Gastrocnemius medialis (tissue), 4 donors: Measurements from ENCODE around the gene FLNB.

Source experiments
- CTCF ChIP-seq, 5 experiments: fragments of 450-650 bp in 3 of 5; fragments of 200-600 bp in 2 of 5; sonication (generic) in 2 of 5; IDR thresholded peaks in 4 of 5; conservative IDR thresholded peaks in 1 of 5; 1 replicate in 4 of 5; 2 replicates in 1 of 5; pipeline ENCODE4 v1.5.1; 2016 to 2019; ENCODE audit warnings: antibody characterized with exemption in 5 of 5, mild to moderate bottlenecking in 3 of 5, moderate library complexity in 3 of 5
- POLR2A ChIP-seq, 2 donors: fragments of 450-650 bp; IDR thresholded peaks; one replicate each; pipeline ENCODE4 v1.6.1; 2017; ENCODE audit warnings: antibody characterized with exemption in 2 of 2, mild to moderate bottlenecking in 2 of 2, moderate library complexity in 2 of 2

DNA sequence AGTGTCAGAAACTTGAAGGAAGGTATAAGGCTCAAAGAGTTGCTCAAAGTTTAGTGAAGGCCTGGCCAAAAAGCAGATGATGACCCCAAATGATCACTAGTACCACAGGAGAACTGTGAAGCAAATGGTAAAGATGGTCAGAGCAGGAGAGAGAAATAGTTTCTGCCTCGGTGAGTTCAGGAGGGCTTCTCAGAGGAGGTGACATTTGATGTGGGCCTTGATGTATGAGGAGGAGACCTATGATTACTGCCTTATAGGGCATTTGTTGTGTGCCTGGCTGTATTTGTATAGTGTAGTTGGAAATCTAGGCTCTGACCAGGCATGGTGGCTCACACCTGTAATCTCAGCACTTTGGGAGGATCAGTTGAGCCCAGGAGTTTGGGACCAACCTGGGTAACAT, 152.2 kb downstream of the FLNB start:
- TF ChIP-seq CTCF (IDR thresholded peaks at IDR 0.05 in 4 of 5, conservative IDR thresholded peaks at IDR 0.05 in 1 of 5) (no peak), POLR2A (IDR thresholded peaks at IDR 0.05) (no peak)
